NCI-H446 (cell line): ENCODE measurements around the gene CHST12.

Source experiments
- DNase-seq, 2 experiments: peaks; one replicate each; lab custom pipeline; 2025; lab: John Stamatoyannopoulos, UW

The CHST12 gene

DNA sequence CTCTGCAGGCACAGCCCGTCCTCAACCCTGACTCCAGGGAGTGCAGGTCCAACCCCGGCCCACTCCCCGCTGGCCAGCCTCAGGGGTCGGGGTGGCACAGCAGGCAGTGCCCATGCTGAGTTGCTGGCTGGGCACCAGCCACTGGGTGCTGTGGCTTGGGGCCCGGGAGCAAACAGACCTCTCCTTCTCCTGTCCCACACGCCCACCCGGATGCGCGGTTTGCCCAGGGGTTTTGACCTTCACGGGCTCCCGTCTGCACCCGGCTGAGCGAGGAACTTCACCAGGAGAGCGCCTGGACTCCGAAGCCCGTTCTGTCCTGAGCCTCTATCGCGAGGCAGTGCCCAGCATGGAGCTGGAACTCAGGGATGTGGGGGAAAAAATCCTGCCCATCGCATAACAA, 75.4 kb downstream of the CHST12 start:
- DNase-seq = no peak

DNA sequence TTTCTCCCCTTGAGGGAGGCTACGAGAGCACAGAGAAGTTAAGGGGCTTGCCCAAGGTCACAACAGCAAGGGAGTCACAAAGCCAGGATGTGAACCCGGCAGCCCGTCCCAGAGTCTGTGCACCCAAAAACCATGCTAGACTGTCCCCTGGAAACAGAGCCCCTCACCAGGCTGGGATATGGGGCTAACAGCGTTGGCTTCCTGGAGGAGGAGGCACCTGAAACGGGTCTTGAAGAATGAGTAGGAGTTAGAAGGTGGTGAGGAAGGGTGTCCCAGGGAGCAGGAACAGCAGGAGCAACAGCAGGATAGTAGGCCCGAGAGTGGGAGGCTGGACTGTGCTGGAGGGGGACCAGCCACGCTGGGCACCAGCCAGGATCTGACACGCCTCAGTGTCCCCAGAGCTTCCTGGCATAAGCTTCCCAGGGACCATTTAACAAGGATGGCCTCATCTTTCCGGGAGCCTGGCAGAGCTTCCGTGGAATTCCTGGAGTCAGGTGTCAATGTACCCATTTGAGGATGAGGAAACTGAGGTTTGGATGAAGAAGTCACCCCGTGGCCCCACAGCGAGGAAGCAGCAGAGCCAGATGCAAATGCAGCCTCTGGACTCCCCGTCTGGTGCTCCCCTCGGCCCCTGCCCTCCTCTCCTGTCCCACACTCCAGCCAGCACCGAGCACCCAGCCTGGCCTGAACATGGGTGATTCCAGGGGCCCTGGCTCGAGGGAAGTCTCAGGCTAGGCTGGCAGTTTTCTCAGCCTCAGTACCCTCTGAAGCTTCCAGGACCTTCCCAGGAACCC, 76.1 kb downstream of the CHST12 start:
- DNase-seq = no peak

DNA sequence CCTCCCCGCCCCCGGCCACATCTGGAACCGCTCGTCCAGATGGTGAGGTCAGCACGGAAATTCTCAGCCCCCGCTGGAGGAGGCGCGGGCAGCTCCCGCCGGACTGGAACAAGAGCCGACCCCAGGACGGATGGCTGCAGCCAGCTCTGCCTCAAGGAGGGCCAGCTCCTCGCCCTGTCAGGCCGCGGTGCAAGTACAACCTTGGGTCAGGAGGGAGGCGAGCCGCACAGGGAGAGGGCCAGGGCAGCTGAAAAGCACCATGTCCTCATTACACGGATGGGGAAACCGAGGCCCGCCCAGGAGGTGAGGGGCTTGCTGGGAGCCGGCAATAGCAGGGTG, 76.6 kb downstream of the CHST12 start:
- no peak for DNase-seq

DNA sequence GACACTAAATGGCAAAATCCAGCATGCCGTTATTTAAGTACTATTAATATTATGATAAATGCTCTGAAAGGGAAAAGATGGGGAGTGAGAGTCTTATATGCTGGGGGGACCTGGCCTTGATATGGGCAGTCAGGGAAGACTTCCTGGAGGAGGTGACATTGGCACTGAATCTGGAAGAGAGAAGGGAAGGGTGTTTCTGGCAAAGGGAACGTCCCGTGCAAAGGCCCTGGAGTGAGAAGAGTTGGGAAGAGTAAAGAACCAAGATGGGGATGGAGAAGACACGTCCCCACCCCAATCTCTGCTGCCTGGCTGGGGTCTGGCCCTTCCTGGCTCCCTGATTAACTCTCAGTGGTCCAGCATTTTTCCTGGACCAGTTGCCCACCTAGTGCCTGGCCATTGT, 77.8 kb downstream of the CHST12 start:
- no peak for DNase-seq

DNA sequence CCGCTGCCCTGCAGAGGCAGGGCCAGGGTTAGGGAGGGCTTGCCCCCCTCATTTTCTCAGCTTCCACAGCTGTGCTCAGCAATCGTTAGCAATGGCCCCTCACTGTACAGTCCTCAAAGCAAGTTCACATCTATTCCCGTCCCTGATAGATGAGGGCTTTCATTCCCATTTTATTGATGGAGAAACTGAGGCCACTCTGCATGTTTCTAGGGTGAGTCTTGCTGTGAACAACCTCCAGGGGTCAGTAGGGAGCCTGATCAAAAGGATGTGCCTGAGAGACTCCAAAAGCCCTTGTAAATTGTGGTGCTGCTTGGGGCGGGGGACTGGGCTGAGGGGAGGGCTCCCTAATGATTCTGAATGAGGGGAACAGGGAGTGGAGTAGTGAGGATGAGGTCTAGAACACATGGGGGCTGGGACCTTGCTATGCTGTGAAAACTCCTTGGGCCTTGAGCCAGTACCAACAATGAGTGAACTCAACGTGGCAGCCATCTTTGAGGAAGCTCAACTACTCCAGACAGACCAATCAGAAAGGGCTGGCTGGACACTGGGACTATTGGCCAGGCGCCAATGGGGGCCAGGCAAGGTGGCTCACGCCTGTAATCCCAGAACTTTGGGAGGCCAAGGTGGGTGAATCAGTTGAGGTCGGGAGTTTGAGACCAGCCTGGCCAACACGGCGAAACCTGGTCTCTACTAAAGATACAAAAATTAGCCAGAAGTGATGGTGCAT, 79.5 kb downstream of the CHST12 start:
- no peak for DNase-seq

DNA sequence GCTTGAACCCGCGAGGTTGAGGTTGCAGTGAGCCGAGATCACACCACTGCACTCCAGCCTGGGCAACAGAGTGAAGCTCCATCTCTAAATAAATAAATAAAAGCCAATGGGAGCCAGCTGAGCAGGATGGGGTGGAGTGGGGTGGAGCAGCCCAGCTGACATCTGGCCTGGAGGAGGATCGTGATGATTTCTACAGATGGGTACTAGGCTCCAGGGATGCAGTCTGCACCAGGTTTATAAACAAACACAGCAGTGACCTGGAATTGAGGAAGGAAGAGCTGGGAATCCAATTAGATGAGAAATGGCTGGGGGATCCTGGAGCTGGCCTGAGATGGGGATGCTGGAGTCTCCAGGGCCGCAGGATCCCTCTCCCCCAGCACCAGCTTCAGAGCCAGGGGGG, 80.1 kb downstream of the CHST12 start:
- DNase-seq = no peak

DNA sequence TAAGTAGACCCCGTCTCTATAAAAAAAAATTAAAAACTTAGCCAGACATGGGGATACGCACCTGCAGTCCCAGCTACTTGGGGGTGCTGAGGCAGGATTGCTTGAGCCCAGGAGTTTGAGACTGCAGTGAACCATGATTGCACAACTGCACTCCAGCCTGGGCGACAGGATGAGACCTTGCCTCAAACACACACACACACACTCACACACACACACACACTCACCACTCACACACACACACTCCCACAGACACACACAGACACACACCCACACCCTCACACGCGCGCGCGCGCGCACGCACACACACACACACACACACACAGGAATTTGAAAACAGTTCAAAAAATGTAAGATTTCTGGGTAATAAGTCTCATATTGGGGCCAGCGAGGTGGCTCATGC, 81.5 kb downstream of the CHST12 start:
- DNase-seq = no peak

DNA sequence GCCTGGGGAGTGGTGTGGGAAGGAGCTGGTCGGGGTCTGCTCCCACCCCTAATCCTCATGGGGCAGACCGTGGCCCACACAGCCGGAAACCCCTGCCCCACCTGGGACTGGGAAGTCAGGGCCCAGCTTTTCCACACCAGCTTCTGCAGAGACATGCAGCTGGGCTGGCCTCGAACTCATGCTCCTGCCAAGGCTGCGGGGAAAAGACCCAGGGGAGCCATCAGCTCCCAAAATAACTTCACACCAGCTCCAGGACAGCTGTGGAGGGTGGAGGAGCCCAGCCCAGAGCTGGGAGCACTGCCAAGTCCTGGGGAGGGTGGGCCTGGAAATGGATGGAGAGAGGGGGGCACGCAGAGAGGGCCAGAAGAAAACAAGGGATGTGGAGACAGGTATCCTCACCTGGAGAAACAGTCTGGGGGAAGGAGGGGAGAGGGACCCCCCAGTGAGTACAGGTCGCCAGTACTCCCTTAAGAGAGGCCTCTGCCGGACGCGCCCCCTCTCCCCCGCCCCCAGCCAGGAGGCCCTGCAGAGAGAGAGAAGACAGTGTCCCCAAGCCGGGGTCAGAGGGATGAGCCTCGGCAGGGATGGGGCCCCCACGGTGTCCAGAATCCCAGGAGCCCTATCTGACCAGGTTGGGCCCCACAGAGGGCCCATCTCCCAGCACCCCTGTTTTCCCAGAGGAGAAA, 84.3 kb downstream of the CHST12 start:
- DNase-seq = no peak

DNA sequence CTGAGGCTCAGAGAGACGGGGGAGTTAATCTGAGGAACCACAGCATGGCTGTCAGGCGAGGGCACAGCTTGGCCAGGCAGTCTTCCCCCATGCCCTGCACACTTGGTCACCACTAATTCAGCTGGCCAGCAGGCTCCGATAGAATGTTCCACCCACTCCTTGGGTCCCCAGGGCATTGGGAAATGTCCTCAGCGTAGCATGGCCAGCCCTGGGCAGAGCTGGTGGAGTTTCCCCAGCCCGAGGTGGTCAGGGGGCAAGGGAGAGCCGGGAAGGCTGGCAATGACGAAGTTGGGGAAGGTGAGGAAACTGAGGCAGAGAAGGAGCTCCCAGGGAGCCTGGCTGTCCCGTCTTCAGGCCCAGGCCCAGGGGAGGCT, 84.8 kb downstream of the CHST12 start:
- no peak for DNase-seq

DNA sequence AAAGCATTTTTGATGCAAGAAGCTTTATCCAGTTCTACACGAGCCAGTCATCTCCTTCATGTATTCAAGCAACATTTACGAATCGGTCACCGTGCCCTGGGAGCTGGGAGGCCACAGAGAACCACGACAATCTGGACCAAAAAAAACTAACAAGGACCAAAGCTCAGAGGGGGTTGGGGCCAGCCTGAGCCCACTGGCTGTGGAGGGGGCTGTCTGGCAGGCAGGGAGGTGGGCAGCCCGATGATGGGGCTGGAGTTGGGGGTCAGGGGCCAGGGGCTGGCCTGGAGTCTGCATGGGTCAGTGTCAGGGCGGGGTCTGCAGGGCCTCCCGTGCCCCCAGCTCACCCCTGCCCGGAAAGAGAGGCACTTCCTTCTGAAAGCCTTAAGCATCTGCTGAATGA, 85.3 kb downstream of the CHST12 start:
- no peak for DNase-seq

DNA sequence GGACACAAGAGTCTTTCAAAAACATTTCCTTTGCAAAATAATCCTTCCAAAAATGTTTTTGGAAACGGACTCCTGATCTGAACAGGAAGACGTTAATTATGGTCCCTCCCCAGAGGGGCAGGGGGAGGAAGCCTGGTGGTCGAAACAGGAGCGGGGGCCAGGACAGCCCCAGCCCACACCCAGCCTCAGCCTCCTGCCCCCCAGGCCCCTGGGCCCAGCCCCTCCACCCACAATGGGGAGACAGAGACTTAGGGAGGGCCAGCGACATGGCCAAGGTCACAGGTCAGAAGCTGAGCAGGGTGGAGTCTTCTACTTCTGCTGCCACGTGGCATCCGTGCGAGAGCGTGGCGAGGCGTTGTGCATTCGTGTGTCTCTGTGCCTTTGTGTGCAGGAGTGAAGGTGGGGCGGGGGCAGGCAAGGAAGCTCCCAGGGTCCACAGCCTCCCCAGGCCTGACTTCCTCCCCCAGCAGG, 86.8 kb downstream of the CHST12 start:
- no peak for DNase-seq

DNA sequence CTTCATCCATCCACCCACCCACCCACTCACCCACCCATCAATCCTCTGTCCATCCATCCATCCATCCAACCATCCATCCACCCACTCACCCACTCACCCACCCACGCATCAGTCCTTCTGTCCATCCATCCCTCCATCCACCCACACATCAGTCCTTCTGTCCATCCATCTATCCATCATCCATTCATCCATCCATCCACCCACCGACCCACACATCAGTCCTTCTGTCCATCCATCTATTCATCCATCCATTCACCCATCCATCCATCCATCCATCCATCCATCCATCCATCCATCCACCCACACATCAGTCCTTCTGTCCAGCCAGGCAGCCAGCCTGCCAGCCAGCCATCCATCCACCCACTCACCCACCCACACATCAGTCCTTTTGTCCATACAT, 88.6 kb downstream of the CHST12 start:
- no peak for DNase-seq

DNA sequence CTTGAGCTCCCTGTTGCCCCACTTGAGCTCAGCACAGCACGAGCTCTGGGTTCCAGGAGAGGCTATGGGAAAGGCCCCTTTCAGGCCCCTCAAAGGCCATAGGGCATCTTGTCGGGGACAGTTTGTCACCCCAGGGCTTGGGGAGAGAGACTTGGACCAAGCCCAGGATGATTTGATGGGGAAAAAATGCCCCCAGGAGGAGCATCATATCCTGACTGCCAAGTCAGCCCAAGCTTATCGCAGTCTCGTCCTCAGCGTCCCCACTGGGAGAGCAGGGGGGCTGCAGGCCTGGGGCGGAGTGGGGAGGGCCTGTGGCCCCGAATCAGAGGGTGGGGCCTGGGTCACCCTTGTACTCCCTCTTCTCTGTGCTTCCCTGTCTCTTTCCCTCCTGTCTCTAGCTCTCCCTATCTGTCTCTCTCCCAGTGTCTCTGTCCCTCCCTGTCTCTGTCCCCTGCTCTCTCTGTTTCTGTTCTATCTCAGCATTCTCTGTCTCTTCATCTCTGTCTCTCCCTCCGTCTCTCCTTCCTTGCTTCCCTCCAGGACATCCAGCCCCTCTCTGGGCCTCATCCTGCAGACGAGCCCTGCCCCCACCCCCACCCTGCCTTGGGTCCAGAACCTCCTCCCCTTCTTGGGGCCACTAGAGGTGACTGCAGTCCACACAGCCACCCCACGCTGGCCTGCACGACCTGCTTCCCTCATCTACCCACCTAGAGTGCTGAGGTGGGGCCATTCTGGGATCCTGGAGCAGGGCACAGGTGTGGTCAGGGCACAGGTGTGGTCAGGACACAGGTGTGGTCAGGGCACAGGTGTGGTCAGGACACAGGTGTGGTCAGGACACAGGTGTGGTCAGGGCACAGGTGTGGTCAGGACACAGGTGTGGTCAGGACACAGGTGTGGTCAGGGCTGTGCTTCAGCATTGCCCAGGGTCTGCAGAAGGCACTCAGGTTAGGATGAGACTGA, 90.1 kb downstream of the CHST12 start:
- DNase-seq = no peak

DNA sequence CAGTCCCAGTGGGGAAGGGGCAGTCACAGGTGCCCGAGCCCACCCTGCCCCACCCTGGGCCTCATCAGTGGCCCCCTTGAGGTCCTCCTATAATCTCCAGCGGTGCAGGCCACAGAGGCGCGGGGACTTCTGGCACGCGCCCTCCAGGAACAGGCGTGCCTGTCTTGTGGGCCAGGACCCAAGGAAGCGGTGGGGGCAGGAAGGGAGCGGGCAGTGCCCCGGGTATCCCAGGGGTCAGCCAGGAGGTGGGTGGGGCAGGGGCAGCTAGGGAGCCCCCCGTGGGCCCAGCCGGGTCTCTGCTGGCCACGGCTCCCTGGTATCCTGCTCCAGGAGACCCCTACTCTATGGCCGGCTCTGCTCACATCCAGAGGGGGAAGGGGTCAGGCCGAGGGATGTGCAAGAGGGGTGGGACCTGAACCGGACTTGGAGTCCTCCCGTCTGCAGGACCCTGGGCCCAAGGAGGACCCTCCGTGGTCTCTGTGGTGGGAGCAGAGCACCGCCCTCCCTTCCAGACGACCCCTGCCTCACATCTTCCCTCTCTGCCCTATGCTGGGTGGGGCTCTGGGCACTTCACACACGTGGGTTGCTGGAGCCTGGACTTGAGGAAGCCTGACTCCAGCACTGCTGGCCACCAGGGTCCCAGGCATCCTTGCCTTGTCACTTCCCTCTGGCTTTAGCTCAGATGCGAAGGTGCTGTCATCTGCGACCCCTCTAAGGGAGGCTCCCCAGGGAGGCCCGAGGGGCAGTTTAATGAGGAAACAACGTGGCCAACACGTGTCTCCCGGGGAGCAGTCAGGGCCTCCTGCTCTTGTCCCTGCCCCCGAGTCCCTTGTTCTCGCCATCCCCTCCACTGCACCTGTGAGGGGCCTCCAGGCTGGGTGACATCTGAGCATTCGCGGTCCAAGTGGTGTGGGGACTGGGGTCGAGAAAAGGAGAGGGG, 91.0 kb downstream of the CHST12 start:
- DNase-seq = no peak

DNA sequence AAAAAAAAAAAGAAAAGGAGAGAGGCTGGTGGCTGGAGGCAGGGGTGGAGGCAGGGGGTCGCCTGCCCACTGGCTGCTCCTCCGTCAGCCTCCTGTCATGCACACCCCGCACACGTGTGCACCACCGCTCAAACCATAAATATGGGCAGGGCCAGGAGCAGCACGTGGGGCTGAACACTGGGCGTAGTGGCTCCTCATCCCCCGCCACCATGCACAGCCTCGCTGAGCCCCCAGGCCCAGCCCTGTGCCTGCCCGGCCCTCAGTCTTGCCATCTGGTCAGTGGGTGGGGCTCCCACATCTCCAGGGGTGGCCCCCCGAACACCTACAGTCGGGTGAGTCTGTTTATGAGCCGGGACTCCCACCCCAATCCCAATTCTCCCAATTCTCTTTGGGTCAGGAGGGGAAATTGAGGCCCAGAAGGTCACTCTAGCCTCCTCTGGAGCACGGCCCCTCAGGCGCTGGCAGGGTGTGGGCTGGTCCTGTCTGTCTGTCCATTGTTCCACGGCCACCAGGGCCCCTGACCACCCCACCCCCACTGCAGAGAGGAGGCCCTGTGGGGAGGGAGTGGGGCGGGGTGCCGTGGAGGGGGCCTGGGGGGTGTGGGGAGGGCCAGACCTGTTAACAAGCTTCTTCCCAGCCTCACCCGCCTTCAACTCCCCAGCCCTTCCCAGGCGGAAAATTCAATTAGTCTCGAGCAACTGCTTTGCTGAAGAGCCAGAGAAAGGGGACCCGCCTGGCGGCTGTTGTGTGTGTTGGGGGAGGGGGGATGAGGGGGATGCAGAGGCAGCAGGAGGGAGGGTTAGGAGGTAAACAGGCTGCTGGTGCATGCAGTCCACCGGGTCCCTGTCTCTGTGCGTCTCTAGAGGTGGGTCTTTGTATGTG, 92.2 kb downstream of the CHST12 start:
- peak in 1 of 2 experiments; percentile 41 for DNase-seq

DNA sequence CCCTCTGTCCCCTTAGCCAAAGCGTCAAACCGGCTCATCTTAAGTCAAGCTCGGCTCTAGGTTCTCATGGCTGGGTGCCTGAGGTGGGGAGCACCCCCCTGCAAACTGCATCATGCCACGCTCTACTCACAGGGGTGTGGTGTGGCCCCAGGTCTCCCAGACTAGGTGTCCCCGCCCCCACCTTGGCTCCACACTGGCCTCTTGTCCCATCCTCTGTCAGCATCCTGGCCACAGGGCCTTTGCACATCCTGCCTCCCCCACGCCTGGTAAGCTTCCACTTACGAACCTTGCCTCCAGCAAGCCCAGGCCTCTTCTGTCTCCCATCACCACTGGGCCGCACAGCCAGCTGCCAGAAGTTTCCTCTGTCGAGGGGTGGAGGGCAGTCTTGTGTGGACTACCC, 93.0 kb downstream of the CHST12 start:
- DNase-seq = no peak

DNA sequence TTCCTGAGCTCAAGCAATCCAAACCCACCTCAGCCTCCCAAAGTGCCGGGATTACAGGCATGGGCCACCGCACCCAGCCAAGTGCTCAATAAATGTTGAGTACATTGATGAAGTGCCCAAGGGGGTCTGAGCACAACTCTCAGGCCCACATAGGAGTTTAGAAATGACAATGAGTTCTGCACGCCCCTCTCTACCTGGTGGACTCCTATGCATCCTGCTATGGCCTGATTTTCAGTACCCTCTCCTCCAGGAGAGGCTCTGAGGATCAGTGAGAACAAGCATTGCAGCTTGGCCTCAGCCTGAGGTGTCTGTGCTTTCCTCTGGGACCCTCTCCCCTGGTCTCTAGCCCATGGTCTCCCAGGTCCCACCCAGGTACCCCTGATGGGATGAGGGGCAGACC, 93.7 kb downstream of the CHST12 start:
- no peak for DNase-seq

DNA sequence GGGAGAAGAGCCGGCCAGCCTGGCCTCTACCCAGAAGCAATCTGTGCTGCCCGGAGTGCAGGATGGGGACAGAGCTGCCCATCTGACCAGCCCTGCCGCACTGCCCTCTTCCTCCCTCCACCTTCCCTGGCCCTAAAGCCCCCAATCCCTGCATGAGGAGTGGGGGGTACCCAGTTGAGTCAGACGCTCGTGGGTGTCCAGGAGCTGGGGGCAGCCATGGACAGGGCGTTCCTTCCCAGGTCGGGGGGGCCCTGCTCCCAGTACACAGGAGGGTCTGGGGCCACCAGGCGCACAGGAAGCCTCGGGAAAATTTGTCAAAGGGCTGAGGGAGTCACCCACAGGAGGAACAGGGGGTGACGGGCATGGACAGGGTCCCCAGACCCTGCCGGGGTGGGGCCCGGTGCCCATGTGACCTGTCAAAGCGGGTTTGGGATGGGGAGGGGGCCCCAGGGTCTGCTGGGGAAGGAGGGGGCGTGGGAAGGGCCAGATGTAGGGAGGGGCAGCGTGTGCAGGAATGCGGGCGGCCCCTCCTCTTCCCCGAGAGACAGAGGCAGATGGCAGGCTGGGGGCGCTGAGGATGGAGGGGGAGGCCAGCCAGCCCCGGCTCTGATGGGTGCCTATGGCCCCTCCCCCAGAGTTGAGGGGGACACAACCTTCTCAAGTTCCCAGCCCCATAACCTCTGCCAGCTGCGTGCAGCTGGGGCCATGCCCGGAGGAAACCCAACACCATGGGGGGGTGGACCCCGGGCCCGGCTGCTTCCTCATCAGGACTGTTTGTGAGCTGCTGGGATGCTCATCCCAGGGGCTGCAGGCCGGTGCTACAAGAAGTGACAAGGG, 94.3 kb downstream of the CHST12 start:
- DNase-seq = no peak
